Ammon's horn (tissue), 1 donor: ENCODE results near the gene FRK.
"Not testable (repeated sequence)": the region's sequence is repeated elsewhere in the genome, so short reads cannot be mapped to it uniquely, and the experiment has no call there.

Experiments used
- DNase-seq: peaks from one replicate; pipeline ENCODE4 v3.0.0-alpha.2; 2016; ENCODE audit warnings: low spot score

Gene FRK

GRCh38 chr6:116004841-116005815 lies 55.6 kb downstream of the FRK start:
- no peak for DNase-seq

- DNase-seq: no peak
Observed at GRCh38 chr6:116003668-116004067, 57.0 kb downstream of the FRK start.

- no peak for DNase-seq
Observed at GRCh38 chr6:116002756-116003155, 57.9 kb downstream of the FRK start.

DNA sequence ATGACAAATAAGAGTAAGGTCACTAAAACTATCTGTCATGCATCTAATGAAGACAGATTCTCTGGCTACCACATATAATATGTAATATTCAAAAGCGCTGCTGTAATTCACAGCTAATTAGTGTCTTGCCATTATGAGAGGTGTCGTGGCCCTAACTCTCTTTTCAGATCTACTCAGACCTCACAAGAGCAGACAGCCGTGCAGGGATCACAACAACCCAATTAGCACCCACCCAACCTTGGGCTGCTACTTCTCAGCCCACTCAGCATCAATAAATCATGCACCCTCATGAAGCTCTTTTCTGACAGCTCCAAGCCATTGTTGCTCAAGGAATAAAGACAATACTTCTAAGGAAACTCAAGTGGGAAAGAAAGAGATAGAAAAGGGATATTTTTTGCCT lies 61.5 kb downstream of the FRK start:
- no peak for DNase-seq

- DNase-seq: no peak
Observed at GRCh38 chr6:115997990-115998585, 62.6 kb downstream of the FRK start.

- DNase-seq: no peak
Observed at GRCh38 chr6:115986026-115986425, 74.7 kb downstream of the FRK start.

GRCh38 chr6:115984809-115985208 lies 75.9 kb downstream of the FRK start:
- peak; percentile 60 for DNase-seq

DNA sequence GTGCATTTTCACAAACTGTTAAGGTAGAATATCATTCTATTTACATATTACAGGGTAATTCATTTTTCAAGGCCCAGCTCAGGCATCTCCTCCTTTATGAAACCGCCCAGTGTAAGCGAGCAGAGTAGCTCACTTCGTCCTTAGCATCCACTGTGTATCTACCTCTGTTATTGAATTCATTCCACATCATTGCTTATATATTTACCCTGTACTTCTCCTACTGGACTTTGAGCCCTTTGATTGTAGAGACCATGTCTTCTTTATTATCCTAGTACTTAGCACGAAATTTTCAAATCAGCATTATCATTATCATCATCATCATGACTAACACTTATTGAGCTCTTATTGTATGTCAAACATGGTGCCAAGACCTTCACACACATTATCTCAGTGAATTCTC lies 76.7 kb downstream of the FRK start:
- no peak for DNase-seq

- DNase-seq: no peak
Observed at GRCh38 chr6:115982453-115982852, 78.2 kb downstream of the FRK start.

DNA sequence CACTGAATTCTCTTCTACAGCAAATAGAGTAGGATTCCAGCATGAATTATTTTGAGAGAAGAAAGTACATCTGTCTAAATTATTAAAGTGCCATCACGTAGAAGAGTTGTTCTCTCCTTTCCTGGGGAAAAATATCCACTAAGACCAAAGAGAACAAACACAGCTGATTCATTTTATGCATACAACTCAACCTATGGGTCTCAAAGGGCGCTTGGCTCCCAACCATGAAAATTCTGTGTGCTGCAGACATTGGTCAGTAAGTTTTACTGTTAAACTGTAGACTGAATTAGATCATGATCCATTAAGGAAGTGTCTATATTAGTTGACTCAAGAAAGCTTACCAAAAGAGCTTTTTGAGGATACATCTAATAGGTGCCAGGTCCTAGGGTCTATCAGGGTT lies 83.5 kb downstream of the FRK start:
- DNase-seq: no peak

GRCh38 chr6:115976321-115976870 lies 84.3 kb downstream of the FRK start:
- DNase-seq: peak; percentile 68

DNA sequence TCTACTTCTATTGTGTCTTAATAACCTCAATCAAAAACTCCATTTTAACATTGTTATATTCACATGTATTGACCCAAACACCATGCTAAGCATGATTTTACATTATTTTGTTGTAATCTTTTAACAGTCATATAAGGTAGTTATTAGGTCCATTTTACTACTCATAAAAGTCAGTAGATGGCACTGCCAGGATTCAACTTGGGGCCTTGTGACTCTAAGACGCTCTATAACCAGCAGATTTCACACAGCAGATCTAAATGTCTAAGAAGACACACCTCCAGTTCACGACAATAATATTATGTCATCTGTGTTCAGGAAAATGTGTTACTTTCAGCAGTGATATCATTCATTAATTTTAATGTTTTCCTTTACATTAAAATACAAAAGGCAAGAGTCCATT lies 88.0 kb downstream of the FRK start:
- peak; percentile 57 for DNase-seq

- no peak for DNase-seq
Observed at GRCh38 chr6:115971785-115972184, 88.9 kb downstream of the FRK start.

DNA sequence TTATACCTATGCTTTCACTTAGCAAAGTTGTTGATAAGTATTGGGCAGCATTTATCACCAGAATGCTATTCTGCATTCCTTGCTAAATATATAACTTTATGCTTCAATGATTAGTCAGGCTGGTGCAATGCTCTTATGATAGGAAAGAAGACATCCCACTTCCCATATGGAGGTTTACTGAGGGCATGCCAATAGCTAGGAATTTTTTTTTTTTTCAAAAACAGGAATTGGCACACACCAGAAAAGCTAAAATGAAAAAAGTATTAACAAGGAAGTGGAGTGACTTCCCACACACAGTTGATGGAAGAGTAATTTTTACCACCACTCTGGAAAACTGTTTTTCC lies 90.8 kb downstream of the FRK start:
- DNase-seq: peak; percentile 36

GRCh38 chr6:115969207-115969929 lies 91.3 kb downstream of the FRK start:
- peak; percentile 75 for DNase-seq

DNA sequence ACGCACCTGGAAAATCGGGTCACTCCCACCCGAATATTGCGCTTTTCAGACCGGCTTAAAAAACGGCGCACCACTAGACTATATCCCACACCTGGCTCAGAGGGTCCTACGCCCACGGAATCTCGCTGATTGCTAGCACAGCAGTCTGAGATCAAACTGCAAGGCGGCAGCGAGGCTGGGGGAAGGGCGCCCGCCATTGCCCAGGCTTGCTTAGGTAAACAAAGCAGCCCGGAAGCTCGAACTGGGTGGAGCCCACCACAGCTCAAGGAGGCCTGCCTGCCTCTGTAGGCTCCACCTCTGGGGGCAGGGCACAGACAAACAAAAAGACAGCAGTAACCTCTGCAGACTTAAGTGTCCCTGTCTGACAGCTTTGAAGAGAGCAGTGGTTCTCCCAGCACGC lies 100.4 kb downstream of the FRK start:
- not testable (repeated sequence) for DNase-seq

- no peak for DNase-seq
Observed at GRCh38 chr6:115958958-115959357, 101.7 kb downstream of the FRK start.

GRCh38 chr6:115954740-115955139 lies 106.0 kb downstream of the FRK start:
- DNase-seq: no peak

- DNase-seq: no peak
Observed at GRCh38 chr6:115948751-115949150, 111.9 kb downstream of the FRK start.

- DNase-seq: no peak
Observed at GRCh38 chr6:115947966-115948541, 112.6 kb downstream of the FRK start.

- no peak for DNase-seq
Observed at GRCh38 chr6:115945812-115946211, 114.9 kb downstream of the FRK start.

- no peak for DNase-seq
Observed at GRCh38 chr6:115945306-115945705, 115.4 kb downstream of the FRK start.
